Endodermal cell (in vitro differentiated cells): ENCODE results near the gene METRN. TPM values are rescaled to one million over a fixed set of nuclear protein-coding genes. Genes with fewer than 3 reads are reported as not detected.

ENCODE experiments used
- DNase-seq: peaks from one replicate; pipeline ENCODE4 v3.0.0-alpha.2; 2017
- H3K27ac ChIP-seq: 2 replicates; pipeline ENCODE4 v1.5.1; 2013; ENCODE audit warnings: mild to moderate bottlenecking, low read depth, low read length, moderate library complexity
- H3K27me3 ChIP-seq: 2 replicates; pipeline ENCODE4 v1.6.1; 2013; ENCODE audit warnings: mild to moderate bottlenecking, low read length, moderate library complexity; ENCODE audit not compliant: insufficient read depth, control insufficient read depth, poor library complexity, severe bottlenecking
- H3K36me3 ChIP-seq: 2 replicates; pipeline ENCODE4 v1.7.0; 2013; ENCODE audit warnings: mild to moderate bottlenecking, low read length, moderate library complexity; ENCODE audit not compliant: control insufficient read depth, insufficient read depth
- H3K4me1 ChIP-seq: one replicate; pipeline ENCODE4 v1.7.0; 2013; ENCODE audit warnings: low read length; ENCODE audit not compliant: control insufficient read depth, insufficient read depth
- H3K4me3 ChIP-seq: 2 replicates; pipeline ENCODE4 v1.5.1; 2013; ENCODE audit warnings: mild to moderate bottlenecking, low read length, moderate library complexity
- H3K9ac ChIP-seq: 2 replicates; pipeline ENCODE4 v1.6.1; 2013; ENCODE audit warnings: mild to moderate bottlenecking, low read length, moderate library complexity; ENCODE audit not compliant: poor library complexity, severe bottlenecking; ENCODE audit errors: extremely low read depth
- H3K9me3 ChIP-seq: 2 replicates; pipeline ENCODE4 v1.6.1; 2013; ENCODE audit warnings: mild to moderate bottlenecking, low read length, moderate library complexity; ENCODE audit not compliant: control insufficient read depth
- H3K27ac Mint-ChIP-seq: 2 replicates; pipeline ENCODE4 v1.8.0; 2020; ENCODE audit warnings: mixed read lengths
- H3K27me3 Mint-ChIP-seq: 2 replicates; pipeline ENCODE4 v1.8.0; 2021; ENCODE audit warnings: mild to moderate bottlenecking, mixed read lengths; ENCODE audit not compliant: insufficient read depth
- H3K36me3 Mint-ChIP-seq: 2 replicates; pipeline ENCODE4 v1.8.0; 2020; ENCODE audit warnings: low read depth, mixed read lengths
- H3K4me1 Mint-ChIP-seq: 2 replicates; pipeline ENCODE4 v1.8.0; 2020; ENCODE audit warnings: mixed read lengths
- H3K4me3 Mint-ChIP-seq: 2 replicates; pipeline ENCODE4 v1.8.0; 2020; ENCODE audit warnings: mild to moderate bottlenecking, moderate library complexity, mixed read lengths
- H3K9me3 Mint-ChIP-seq: 2 replicates; pipeline ENCODE4 v1.8.0; 2020; ENCODE audit warnings: mild to moderate bottlenecking, mixed read lengths
- WGBS, 2 experiments: methylation state at CpG; one replicate each; pipeline versions ENCODE4 v1.1.5 to v1.1.7; 2013; ENCODE audit warnings: missing lambda C conversion rate in 2 of 2, mixed read lengths in 1 of 2; ENCODE audit not compliant: insufficient coverage in 1 of 2, insufficient read length in 1 of 2; 5-methylcytosine and 5-hydroxymethylcytosine counted together
- total RNA-seq, 2 donors: library from RNA; stranded (reverse); fragmentation: NEBNext Ultra II Directional in 1 of 2; extraction: Animal tissue kit (Norgen Biotek cat#: 25700) in 1 of 2; gene quantifications; 2 replicates in 1 of 2; 3 replicates in 1 of 2; pipeline ENCODE4 v1.2.1, GENCODE V29; 2021
- TF ChIP-seq, protein P1 (sequence below): fragments of 200-600 bp; sonication (generic); conservative IDR thresholded peaks from 2 replicates; pipeline ENCODE4 v1.5.0; 2021; ENCODE audit warnings: antibody characterized with exemption, mild to moderate bottlenecking

Gene METRN
- total RNA-seq, 2 donors from 2014 or later = 33.4 to 38.5 TPM

GRCh38 chr16:672851-673250 lies 42.1 kb upstream of the METRN start:
- no peak overlapping the region for H3K9ac ChIP-seq
- H3K27me3 ChIP-seq = no peaks in the 10 kb centered on the region

DNA sequence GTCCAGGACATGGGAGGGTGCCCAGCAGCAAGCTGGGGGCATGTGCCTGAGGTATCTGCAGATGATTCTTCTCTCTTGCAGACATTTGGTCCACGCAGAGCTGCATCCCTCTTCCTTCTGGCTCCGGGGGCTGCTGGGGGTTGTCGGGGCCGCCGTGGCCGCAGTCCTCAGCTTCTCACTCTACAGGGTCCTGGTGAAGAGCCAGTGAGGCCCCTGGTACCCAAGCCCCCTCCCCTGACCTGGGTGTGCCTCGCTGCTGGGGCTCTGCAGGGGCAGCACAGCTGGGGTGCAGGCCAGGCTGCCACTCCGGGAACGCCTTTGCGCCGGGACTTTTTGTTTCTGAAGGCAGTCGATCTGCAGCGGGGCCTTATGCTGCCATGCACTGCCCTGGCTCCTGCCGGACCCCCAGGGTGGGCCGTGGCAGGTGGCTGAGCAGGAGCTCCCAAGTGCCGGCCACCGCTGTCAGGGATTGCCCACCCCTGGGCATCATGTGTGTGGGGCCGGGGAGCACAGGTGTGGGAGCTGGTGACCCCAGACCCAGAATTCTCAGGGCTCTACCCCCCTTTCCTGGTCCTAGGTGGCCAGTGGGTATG lies 41.4 kb upstream of the METRN start:
- H3K36me3 Mint-ChIP-seq = peaks cover 16% of the 10 kb centered on the region
- H3K4me3 Mint-ChIP-seq = no peak overlapping the region
- H3K4me3 ChIP-seq = no peak overlapping the region
- H3K9ac ChIP-seq = no peak overlapping the region
- H3K9me3 Mint-ChIP-seq = no peaks in the 10 kb centered on the region
- no peak for DNase-seq
- no peaks in the 10 kb centered on the region for H3K4me1 ChIP-seq
- H3K27ac ChIP-seq = no peak overlapping the region
- no peaks in the 10 kb centered on the region for H3K27me3 Mint-ChIP-seq
- 97% methylated on average over 10 to 18 of the region's 18 CpGs for WGBS, 2 experiments
- TF ChIP-seq, protein P1, sequence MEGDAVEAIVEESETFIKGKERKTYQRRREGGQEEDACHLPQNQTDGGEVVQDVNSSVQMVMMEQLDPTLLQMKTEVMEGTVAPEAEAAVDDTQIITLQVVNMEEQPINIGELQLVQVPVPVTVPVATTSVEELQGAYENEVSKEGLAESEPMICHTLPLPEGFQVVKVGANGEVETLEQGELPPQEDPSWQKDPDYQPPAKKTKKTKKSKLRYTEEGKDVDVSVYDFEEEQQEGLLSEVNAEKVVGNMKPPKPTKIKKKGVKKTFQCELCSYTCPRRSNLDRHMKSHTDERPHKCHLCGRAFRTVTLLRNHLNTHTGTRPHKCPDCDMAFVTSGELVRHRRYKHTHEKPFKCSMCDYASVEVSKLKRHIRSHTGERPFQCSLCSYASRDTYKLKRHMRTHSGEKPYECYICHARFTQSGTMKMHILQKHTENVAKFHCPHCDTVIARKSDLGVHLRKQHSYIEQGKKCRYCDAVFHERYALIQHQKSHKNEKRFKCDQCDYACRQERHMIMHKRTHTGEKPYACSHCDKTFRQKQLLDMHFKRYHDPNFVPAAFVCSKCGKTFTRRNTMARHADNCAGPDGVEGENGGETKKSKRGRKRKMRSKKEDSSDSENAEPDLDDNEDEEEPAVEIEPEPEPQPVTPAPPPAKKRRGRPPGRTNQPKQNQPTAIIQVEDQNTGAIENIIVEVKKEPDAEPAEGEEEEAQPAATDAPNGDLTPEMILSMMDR = no peak
- H3K27ac Mint-ChIP-seq = no peak overlapping the region
- peaks cover 6% of the 10 kb centered on the region for H3K4me1 Mint-ChIP-seq
- peaks cover 40% of the 10 kb centered on the region for H3K36me3 ChIP-seq
- H3K9me3 ChIP-seq = no peaks in the 10 kb centered on the region
- H3K27me3 ChIP-seq = no peaks in the 10 kb centered on the region

More at GRCh38 chr16:672851-673250, 42.1 kb upstream of the METRN start:
- no peak for DNase-seq
- no peak overlapping the region for H3K27ac ChIP-seq
- Mint-ChIP-seq H3K4me3 (no peak overlapping the region), H3K27me3 (no peaks in the 10 kb centered on the region), H3K36me3 (peaks cover 16% of the 10 kb centered on the region), H3K27ac (no peak overlapping the region), H3K4me1 (peaks cover 6% of the 10 kb centered on the region), H3K9me3 (no peaks in the 10 kb centered on the region)
- H3K4me3 ChIP-seq = no peak overlapping the region
- H3K36me3 ChIP-seq = peaks cover 40% of the 10 kb centered on the region
- H3K4me1 ChIP-seq = no peaks in the 10 kb centered on the region
- TF ChIP-seq, protein P1 = no peak
- WGBS, 2 experiments = 97 to 98% methylated on average over 20 to 21 of the region's 21 CpGs
- H3K9me3 ChIP-seq = no peaks in the 10 kb centered on the region

DNA sequence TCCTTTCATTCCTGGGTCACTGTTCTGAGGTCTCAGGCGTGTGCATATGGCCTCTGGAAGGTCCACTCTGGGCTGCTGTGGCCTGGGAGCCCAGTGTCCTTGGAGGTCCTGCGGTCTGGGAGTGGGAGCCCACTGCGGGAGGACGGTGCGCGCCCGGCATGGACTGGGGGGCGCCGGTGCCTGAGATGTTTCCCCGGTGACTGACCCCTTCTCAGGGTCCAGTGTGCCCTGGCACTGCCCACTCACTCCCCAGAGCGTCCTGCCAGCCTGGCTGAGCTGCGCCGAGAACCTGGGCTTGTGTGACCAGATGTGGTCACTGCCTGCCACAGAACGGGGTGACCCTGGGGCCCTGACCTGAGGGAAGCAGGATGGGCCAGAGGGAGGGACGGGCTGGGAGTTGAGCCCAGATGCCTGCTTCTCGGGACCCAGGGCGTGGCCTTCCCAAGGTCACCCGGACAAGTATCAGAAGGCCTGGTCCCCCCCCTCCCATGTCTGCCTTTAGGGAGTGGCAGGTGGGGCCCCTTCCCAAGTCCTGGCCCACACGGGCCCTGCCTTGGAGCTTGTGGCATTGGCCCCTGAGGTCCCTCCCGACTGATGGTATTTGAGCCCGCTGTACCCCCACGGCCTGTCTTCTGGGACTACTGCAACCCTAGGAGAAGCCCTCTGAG lies 40.6 kb upstream of the METRN start:
- peak overlapping the region; percentile 50 for H3K4me3 Mint-ChIP-seq
- H3K27ac Mint-ChIP-seq = no peak overlapping the region

More for the DNA sequence above, 40.6 kb upstream of the METRN start:
- Histone ChIP-seq H3K27me3 (no peaks in the 10 kb centered on the region), H3K36me3 (peaks cover 38% of the 10 kb centered on the region), H3K27ac (no peak overlapping the region), H3K4me3 (no peak overlapping the region), H3K9me3 (no peaks in the 10 kb centered on the region), H3K4me1 (no peaks in the 10 kb centered on the region), H3K9ac (no peak overlapping the region)
- no peak for DNase-seq
- Mint-ChIP-seq H3K4me1 (peaks cover 6% of the 10 kb centered on the region), H3K27me3 (no peaks in the 10 kb centered on the region), H3K9me3 (no peaks in the 10 kb centered on the region), H3K36me3 (peaks cover 15% of the 10 kb centered on the region)
- TF ChIP-seq, protein P1 = no peak
- WGBS, 2 experiments = 90 to 91% methylated on average over 13 to 22 of the region's 22 CpGs
